ENCODE data around the gene UNC119. TPM values are rescaled to one million over a fixed set of nuclear protein-coding genes. Genes with fewer than 3 reads are reported as not detected.
A peak's percentile ranks its signal among the peaks of the same experiment; 100 is the strongest.

UNC119 gene
- total RNA-seq, 2 experiments from 2014 or later = 38.6 to 46.6 TPM

DNA sequence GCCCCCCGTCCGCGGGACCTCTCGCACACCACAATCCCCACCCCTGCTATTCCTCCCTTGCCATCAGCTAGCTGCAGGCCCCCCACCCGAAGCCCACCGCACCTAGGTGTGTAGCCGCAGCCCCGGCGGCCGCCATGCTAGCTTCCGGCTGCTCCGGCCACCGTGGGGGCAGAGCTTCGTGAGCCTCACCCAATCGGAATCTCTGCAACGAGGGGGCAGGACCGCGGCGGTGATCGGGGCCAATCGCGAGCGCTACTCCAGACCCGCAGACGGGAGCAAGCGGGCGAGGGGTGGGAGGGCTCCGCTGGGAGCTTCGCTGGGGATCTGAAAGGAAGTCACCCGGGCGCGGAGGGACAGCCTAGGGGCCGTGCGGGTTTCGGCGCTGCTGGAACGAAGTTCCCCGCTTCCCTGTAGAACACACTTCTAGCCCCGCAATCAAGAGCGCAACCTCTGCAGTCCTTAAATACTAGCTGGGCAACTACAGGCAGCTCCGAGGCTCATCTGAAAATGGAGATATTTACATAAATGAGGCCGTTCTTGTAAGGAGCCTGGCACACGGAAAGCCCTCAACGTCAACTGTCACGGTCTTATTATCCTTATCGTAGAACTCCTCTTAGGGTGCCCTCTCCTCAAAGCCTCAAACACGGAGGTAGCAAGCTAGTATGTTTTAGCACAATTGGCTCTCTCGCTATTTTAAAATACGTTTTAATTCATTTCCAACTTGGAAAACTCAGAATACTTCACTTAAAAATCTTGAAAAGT, 19.1 kb upstream of the UNC119 start, which contains the start of gene PIGS:
Gene PIGS (minus strand): TSS at position 164 of the 762 bp plus-strand sequence. CDS start 28 bp downstream, at position 136.
- Mint-ChIP-seq H3K36me3 (ENCODE audit: low read depth) (peaks cover 38% of the 10 kb centered on the region), H3K4me1 (peaks cover 62% of the 10 kb centered on the region), H3K9me3 (no peaks in the 10 kb centered on the region), H3K27me3 (no peaks in the 10 kb centered on the region), H3K27ac (peak within 1 kb of the TSS; percentile 95), H3K4me3 (peak within 1 kb of the TSS; percentile 95)
- ChIA-PET CTCF (interaction anchor here (1.0 to 3.9 kb wide), 7 partner anchors 10 to 155 kb away, joined by 3 to 27 read pairs (median 7); partner anchors contain the start of gene TLCD1), POLR2A (interaction anchor here (0.6 to 1.0 kb wide), 2 partner anchors 148 to 1555 kb away, joined by 4 to 5 read pairs; partner anchors contain the start of gene RPL23A)
- peak; percentile 94 for DNase-seq

GRCh38 chr17:28570716-28571360, 18.4 kb upstream of the UNC119 start:
- Mint-ChIP-seq H3K27ac (peak overlapping the region; percentile 95), H3K9me3 (no peaks in the 10 kb centered on the region)
- POLR2A ChIA-PET = interaction anchor here (1.0 kb wide), 1 partner anchor 149 kb away, joined by 5 read pairs; the partner anchor contains the start of gene RPL23A

DNA sequence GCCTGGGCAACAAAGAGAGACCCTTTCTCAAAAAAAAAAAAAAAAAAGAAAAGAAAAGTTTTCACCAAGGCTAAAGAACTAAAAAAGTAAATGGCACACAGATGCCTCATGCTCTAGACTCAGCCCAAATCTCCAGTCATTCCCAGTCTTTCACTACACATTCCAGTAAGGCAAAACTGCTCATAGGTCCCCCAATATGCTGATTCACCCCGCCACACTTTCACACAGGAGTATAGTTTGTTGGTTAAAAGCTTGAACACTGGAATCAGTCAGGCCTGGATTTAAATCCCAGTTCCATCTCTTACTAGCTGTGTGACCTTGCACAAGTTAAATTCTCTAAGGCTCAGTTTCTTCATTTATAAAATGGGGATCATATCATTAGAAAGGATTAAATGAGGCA, 17.0 kb upstream of the UNC119 start:
- ChIA-PET POLR2A (no interaction called here), CTCF (interaction anchor here (0.6 to 3.9 kb wide), 3 partner anchors 10 to 25 kb away, joined by 3 to 27 read pairs (median 7); no protein-coding TSS in a partner anchor)
- H3K27me3 Mint-ChIP-seq = no peaks in the 10 kb centered on the region
- H3K9me3 Mint-ChIP-seq = no peaks in the 10 kb centered on the region
- no peak for DNase-seq
- H3K4me1 Mint-ChIP-seq = peaks cover 42% of the 10 kb centered on the region
- H3K36me3 Mint-ChIP-seq (ENCODE audit: low read depth) = peaks cover 40% of the 10 kb centered on the region
- no peak overlapping the region for H3K27ac Mint-ChIP-seq
- H3K4me3 Mint-ChIP-seq = peak overlapping the region; percentile 95

More at GRCh38 chr17:28570716-28571360, 18.4 kb upstream of the UNC119 start:
- Mint-ChIP-seq H3K4me1 (peaks cover 55% of the 10 kb centered on the region), H3K27me3 (no peaks in the 10 kb centered on the region), H3K36me3 (ENCODE audit: low read depth) (peaks cover 38% of the 10 kb centered on the region), H3K4me3 (peak overlapping the region; percentile 95)
- DNase-seq = peak; percentile 62
- CTCF ChIA-PET = interaction anchor here (0.5 to 3.9 kb wide), 9 partner anchors 9 to 156 kb away, joined by 3 to 27 read pairs (median 7); partner anchors contain the start of gene TLCD1

- DNase-seq = no peak
- ChIA-PET CTCF (no interaction called here), POLR2A (no interaction called here)
- Mint-ChIP-seq H3K27me3 (no peaks in the 10 kb centered on the region), H3K9me3 (no peaks in the 10 kb centered on the region), H3K36me3 (ENCODE audit: low read depth) (peaks cover 32% of the 10 kb centered on the region), H3K27ac (peak overlapping the region; percentile 74), H3K4me3 (no peak overlapping the region), H3K4me1 (peaks cover 35% of the 10 kb centered on the region)
Measured at GRCh38 chr17:28567604-28568003, 15.2 kb upstream of the UNC119 start.

GRCh38 chr17:28563475-28563874, 11.1 kb upstream of the UNC119 start:
- POLR2A ChIA-PET = no interaction called here
- no peak overlapping the region for H3K4me3 Mint-ChIP-seq
- DNase-seq = no peak
- H3K27ac Mint-ChIP-seq = no peak overlapping the region
- H3K9me3 Mint-ChIP-seq = no peaks in the 10 kb centered on the region
- CTCF ChIA-PET = no interaction called here
- peaks cover 13% of the 10 kb centered on the region for H3K4me1 Mint-ChIP-seq
- no peaks in the 10 kb centered on the region for H3K27me3 Mint-ChIP-seq
- peaks cover 41% of the 10 kb centered on the region for H3K36me3 Mint-ChIP-seq (ENCODE audit: low read depth)

DNA sequence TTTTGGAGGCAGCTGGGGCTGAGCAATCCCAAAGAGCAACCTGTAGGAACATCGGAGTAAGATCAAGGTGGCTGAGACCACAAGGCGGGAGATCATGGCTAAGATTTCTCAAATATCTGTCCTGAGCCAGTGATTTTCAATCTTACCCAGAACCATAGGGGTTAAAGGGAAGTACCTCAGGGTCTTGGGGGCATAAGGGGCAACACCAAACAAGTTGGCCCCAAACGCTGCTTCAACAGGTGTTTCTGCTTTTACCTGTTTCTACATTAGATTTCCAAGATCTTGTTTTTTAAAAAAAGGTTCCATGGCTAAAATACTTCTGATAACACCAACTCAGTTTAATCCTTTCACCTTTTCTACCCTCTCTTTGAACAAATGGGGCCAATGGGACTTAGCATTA, 2.6 kb upstream of the UNC119 start:
- ChIA-PET POLR2A (no interaction called here), CTCF (no interaction called here)
- Mint-ChIP-seq H3K36me3 (ENCODE audit: low read depth) (peaks cover 50% of the 10 kb centered on the region), H3K27me3 (no peaks in the 10 kb centered on the region), H3K9me3 (no peaks in the 10 kb centered on the region), H3K4me3 (no peak overlapping the region), H3K4me1 (peaks cover 26% of the 10 kb centered on the region), H3K27ac (no peak overlapping the region)
- DNase-seq = no peak

GRCh38 chr17:28554565-28554964, 2.1 kb upstream of the UNC119 start:
- ChIA-PET CTCF (no interaction called here), POLR2A (no interaction called here)
- Mint-ChIP-seq H3K27ac (no peak overlapping the region), H3K4me1 (peaks cover 31% of the 10 kb centered on the region), H3K36me3 (ENCODE audit: low read depth) (peaks cover 45% of the 10 kb centered on the region), H3K4me3 (no peak overlapping the region), H3K9me3 (no peaks in the 10 kb centered on the region), H3K27me3 (no peaks in the 10 kb centered on the region)
- DNase-seq = no peak

GRCh38 chr17:28553000-28553505, 629 bp upstream of the UNC119 start:
- peak overlapping the region; percentile 69 for H3K4me3 Mint-ChIP-seq
- H3K36me3 Mint-ChIP-seq (ENCODE audit: low read depth) = peaks cover 40% of the 10 kb centered on the region
- no peaks in the 10 kb centered on the region for H3K9me3 Mint-ChIP-seq
- no peak for DNase-seq
- CTCF ChIA-PET = interaction anchor here (0.7 to 1.6 kb wide), 2 partner anchors 22 to 58 kb away, joined by 3 to 4 read pairs; no protein-coding TSS in a partner anchor
- H3K27ac Mint-ChIP-seq = peak overlapping the region; percentile 68
- POLR2A ChIA-PET = interaction anchor here (0.6 kb wide), 1 partner anchor 90 kb away, joined by 3 read pairs; no protein-coding TSS in a partner anchor
- peaks cover 46% of the 10 kb centered on the region for H3K4me1 Mint-ChIP-seq
- H3K27me3 Mint-ChIP-seq = no peaks in the 10 kb centered on the region

GRCh38 chr17:28551421-28552175, 826 bp downstream of the UNC119 start:
- Mint-ChIP-seq H3K4me3 (peak overlapping the region; percentile 84), H3K36me3 (ENCODE audit: low read depth) (peaks cover 32% of the 10 kb centered on the region), H3K4me1 (peaks cover 51% of the 10 kb centered on the region), H3K27ac (peak overlapping the region; percentile 91), H3K9me3 (no peaks in the 10 kb centered on the region), H3K27me3 (no peaks in the 10 kb centered on the region)
- ChIA-PET POLR2A (no interaction called here), CTCF (interaction anchor here (0.5 to 1.2 kb wide), 4 partner anchors 24 to 101 kb away, joined by 3 to 8 read pairs (median 5); partner anchors contain the start of gene ALDOC)
- no peak for DNase-seq

GRCh38 chr17:28550858-28551257, 1.6 kb downstream of the UNC119 start:
- Mint-ChIP-seq H3K36me3 (ENCODE audit: low read depth) (peaks cover 26% of the 10 kb centered on the region), H3K27me3 (no peaks in the 10 kb centered on the region), H3K9me3 (no peaks in the 10 kb centered on the region), H3K4me3 (no peak overlapping the region), H3K27ac (peak overlapping the region; percentile 91), H3K4me1 (peaks cover 51% of the 10 kb centered on the region)
- POLR2A ChIA-PET = interaction anchor here (0.6 to 0.8 kb wide), 2 partner anchors 30 to 193 kb away, joined by 3 read pairs; partner anchors contain the start of gene POLDIP2
- no peak for DNase-seq
- CTCF ChIA-PET = interaction anchor here (0.9 to 5.0 kb wide), 4 partner anchors 20 to 195 kb away, joined by 3 to 27 read pairs (median 6); partner anchors contain the start of genes ALDOC and PIGS

GRCh38 chr17:28549236-28550132, 2.9 kb downstream of the UNC119 start:
- POLR2A ChIA-PET = interaction anchor here (0.6 to 1.0 kb wide), 3 partner anchors 9 to 179 kb away, joined by 3 read pairs; partner anchors contain the start of gene SPAG5
- CTCF ChIA-PET = interaction anchor here (0.6 to 5.0 kb wide), 10 partner anchors 11 to 321 kb away, joined by 3 to 27 read pairs (median 4); partner anchors contain the start of genes ALDOC and PIGS
- Mint-ChIP-seq H3K4me1 (peaks cover 51% of the 10 kb centered on the region), H3K27ac (peak overlapping the region; percentile 91), H3K9me3 (no peaks in the 10 kb centered on the region), H3K36me3 (ENCODE audit: low read depth) (peaks cover 18% of the 10 kb centered on the region), H3K4me3 (peak overlapping the region; percentile 14), H3K27me3 (no peaks in the 10 kb centered on the region)
- DNase-seq = peak; percentile 78
